ENCODE results near the gene CARNS1. TPM values are rescaled to one million over a fixed set of nuclear protein-coding genes. Genes with fewer than 3 reads are reported as not detected.
A peak's percentile ranks its signal among the peaks of the same experiment; 100 is the strongest.

Gene CARNS1
- total RNA-seq, 1 experiment from 2014 or later, result 1.1 TPM

GRCh38 chr11:67463680-67464410 is 48.4 kb downstream of the CARNS1 start:
- Histone ChIP-seq H3K4me2 (ENCODE audit: insufficient read depth, insufficient read length, low read length) (peak overlapping the region; percentile 49), H3K4me1 (ENCODE audit: insufficient read depth, low read length) (no peaks in the 10 kb centered on the region; the same call in 1 of the 2 replicates), H2BK120ac (ENCODE audit: low read depth, low read length, poor library complexity, severe bottlenecking) (no peak overlapping the region), H3K23me2 (ENCODE audit: insufficient read length, low read depth, low read length, poor library complexity, severe bottlenecking) (peaks cover 12% of the 10 kb centered on the region), H3K79me2 (ENCODE audit: insufficient read depth, low read length) (no peaks in the 10 kb centered on the region), H2AFZ (ENCODE audit: low read length) (no peak overlapping the region), H3K27me3 (ENCODE audit: insufficient read depth, low read length) (no peaks in the 10 kb centered on the region), H3K23ac (ENCODE audit: insufficient read length, low read depth, low read length) (no peak overlapping the region), H4K5ac (ENCODE audit: insufficient read length, low read depth, low read length) (no peak overlapping the region), H3K14ac (ENCODE audit: insufficient read depth, low read length) (no peak overlapping the region; the same call in 1 of the 2 replicates), H2AK5ac (ENCODE audit: insufficient read length, low read length) (no peak overlapping the region), H2BK12ac (ENCODE audit: insufficient read length, low read depth, low read length) (no peak overlapping the region), H3K4ac (ENCODE audit: low read depth, low read length) (no peak overlapping the region), H3K79me1 (ENCODE audit: insufficient read depth, low read depth, low read length, poor library complexity, severe bottlenecking) (no peaks in the 10 kb centered on the region), H3K9me3 (ENCODE audit: control insufficient read depth, low read depth, low read length) (no peaks in the 10 kb centered on the region), H4K91ac (ENCODE audit: insufficient read length, low read depth, low read length) (no peak overlapping the region), H4K8ac (replicated peaks; ENCODE audit: insufficient read length, low read depth, low read length) (no peak overlapping the region), H3K27ac (ENCODE audit: insufficient read length, low read depth, low read length) (no peak overlapping the region), H2BK5ac (ENCODE audit: insufficient read length, low read length) (no peak overlapping the region), H3K9ac (ENCODE audit: extremely low read depth, insufficient read length, low read length) (no peak overlapping the region), H2BK20ac (ENCODE audit: low read depth, low read length, poor library complexity, severe bottlenecking) (no peak overlapping the region), H4K20me1 (ENCODE audit: control insufficient read depth, insufficient read depth, insufficient read length) (no peaks in the 10 kb centered on the region), H3K18ac (ENCODE audit: insufficient read length, low read depth, low read length) (no peak overlapping the region), H3K56ac (ENCODE audit: insufficient read length, low read depth, low read length) (no peak overlapping the region), H2BK15ac (ENCODE audit: low read depth, low read length) (no peak overlapping the region), H3T11ph (ENCODE audit: low read length) (no peak overlapping the region)
- H3K27me3 Mint-ChIP-seq (ENCODE audit: low read depth), result peaks cover 5% of the 10 kb centered on the region
- no peak for TF ChIP-seq CTCF (conservative IDR thresholded peaks at IDR 0.05)
- H3K27ac Mint-ChIP-seq, result no peak overlapping the region
- peak; percentile 63 for DNase-seq
- H3K36me3 Mint-ChIP-seq (ENCODE audit: insufficient read depth in 1 of 3, low read depth in 3 of 3), result peaks cover 0 to 4% (median 0%) of the 10 kb centered on the region in 3 experiments; a peak in 2 of 7 replicates
- no peaks in the 10 kb centered on the region for H3K9me3 Mint-ChIP-seq
- peaks cover 20 to 25% of the 10 kb centered on the region in 2 experiments for H3K4me1 Mint-ChIP-seq
- no CpG with 5 or more reads among the region's 20 CpGs for WGBS (ENCODE audit: extremely low coverage, insufficient read length, low lambda C conversion rate)
- H3K4me3 Mint-ChIP-seq, result peak overlapping the region; percentile 83 to 86
